ENCODE results near the gene HMCES.
"Not testable (repeated sequence)": the region's sequence is repeated elsewhere in the genome, so short reads cannot be mapped to it uniquely, and the experiment has no call there.

DNA sequence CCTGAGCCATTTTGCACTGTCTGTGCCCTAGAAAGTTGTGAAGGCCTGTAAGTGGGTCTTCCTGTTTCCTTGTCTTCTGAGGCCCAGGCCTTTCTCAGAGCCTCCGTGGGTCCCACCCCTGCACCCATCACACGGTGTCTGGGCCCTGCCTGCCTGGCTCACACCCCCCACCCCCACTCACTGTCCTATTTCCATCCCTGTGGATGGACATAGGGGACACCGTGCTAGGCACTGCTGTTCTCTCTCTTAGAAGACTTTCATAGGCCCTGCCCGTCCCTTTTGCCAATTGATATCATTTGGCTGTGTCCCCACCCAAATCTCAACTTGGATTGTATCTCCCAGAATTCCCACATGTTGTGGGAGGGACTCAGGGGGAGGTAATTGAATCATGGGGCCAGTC lies 59.0 kb downstream of the HMCES start:
- not testable (repeated sequence) for TF ChIP-seq POLR2AphosphoS5, EP300 (IDR thresholded peaks at IDR 0.05)
- TF ChIP-seq, protein P1, sequence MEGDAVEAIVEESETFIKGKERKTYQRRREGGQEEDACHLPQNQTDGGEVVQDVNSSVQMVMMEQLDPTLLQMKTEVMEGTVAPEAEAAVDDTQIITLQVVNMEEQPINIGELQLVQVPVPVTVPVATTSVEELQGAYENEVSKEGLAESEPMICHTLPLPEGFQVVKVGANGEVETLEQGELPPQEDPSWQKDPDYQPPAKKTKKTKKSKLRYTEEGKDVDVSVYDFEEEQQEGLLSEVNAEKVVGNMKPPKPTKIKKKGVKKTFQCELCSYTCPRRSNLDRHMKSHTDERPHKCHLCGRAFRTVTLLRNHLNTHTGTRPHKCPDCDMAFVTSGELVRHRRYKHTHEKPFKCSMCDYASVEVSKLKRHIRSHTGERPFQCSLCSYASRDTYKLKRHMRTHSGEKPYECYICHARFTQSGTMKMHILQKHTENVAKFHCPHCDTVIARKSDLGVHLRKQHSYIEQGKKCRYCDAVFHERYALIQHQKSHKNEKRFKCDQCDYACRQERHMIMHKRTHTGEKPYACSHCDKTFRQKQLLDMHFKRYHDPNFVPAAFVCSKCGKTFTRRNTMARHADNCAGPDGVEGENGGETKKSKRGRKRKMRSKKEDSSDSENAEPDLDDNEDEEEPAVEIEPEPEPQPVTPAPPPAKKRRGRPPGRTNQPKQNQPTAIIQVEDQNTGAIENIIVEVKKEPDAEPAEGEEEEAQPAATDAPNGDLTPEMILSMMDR (IDR thresholded peaks at IDR 0.05), result not testable (repeated sequence)

Measured in gastroesophageal sphincter (tissue), 3 donors.